Measurements from ENCODE around the gene ADAMTSL3.

The ADAMTSL3 gene

DNA sequence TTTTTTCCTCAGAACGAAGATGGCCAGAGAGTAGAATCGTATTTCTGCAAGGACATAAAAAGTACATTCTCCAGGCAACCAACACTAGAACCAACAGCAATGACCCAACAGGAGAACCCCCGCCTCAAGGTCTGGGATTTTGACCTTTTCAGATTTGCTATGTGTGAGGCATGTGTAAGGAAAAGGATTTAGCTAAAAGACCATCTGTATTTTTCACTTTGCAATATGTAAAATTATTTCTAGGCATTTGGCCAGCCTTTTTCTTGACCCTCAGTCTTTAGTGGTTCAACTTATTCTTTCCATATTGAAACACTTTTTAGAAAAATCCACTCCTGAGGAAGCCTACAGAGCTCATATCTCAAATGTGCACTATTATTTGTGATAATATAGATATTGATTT, 362.4 kb downstream of the ADAMTSL3 start:
- no peak for TF ChIP-seq POLR2AphosphoS5 (IDR thresholded peaks at IDR 0.05; ENCODE audit: low read depth, low read length)
- TF ChIP-seq, protein P1, sequence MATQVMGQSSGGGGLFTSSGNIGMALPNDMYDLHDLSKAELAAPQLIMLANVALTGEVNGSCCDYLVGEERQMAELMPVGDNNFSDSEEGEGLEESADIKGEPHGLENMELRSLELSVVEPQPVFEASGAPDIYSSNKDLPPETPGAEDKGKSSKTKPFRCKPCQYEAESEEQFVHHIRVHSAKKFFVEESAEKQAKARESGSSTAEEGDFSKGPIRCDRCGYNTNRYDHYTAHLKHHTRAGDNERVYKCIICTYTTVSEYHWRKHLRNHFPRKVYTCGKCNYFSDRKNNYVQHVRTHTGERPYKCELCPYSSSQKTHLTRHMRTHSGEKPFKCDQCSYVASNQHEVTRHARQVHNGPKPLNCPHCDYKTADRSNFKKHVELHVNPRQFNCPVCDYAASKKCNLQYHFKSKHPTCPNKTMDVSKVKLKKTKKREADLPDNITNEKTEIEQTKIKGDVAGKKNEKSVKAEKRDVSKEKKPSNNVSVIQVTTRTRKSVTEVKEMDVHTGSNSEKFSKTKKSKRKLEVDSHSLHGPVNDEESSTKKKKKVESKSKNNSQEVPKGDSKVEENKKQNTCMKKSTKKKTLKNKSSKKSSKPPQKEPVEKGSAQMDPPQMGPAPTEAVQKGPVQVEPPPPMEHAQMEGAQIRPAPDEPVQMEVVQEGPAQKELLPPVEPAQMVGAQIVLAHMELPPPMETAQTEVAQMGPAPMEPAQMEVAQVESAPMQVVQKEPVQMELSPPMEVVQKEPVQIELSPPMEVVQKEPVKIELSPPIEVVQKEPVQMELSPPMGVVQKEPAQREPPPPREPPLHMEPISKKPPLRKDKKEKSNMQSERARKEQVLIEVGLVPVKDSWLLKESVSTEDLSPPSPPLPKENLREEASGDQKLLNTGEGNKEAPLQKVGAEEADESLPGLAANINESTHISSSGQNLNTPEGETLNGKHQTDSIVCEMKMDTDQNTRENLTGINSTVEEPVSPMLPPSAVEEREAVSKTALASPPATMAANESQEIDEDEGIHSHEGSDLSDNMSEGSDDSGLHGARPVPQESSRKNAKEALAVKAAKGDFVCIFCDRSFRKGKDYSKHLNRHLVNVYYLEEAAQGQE (IDR thresholded peaks at IDR 0.05; ENCODE audit: insufficient read depth in 1 of 2, low read depth in 2 of 2, low read length in 2 of 2), result no peak
- no peak for TF ChIP-seq FOXP2 (optimal IDR thresholded peaks at IDR 0.05; ENCODE audit: borderline replicate concordance, extremely low read depth, extremely low read length, insufficient read depth)
- TF ChIP-seq SIN3A (IDR thresholded peaks at IDR 0.05; ENCODE audit: borderline replicate concordance, insufficient read depth, low read length), result no peak

DNA sequence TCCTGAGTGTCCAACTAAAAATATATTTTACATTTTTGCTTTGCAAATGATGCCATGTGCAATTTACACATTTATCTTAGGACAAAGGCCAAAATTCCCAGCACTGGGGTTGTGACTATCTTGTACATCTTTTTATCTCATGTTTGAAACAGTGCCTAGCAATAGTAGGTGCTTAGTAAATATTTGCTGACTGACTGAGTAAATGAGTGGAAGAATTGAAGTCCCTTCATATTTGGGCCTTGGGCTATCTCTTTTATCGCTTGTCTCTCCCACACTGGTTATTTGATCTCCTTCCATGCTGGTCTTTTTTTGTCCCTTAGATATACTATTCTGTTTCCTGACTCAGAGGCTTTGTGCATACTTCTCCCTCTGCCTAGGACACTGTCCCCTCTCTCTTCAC, 368.6 kb downstream of the ADAMTSL3 start:
- TF ChIP-seq FOXP2 (optimal IDR thresholded peaks at IDR 0.05; ENCODE audit: borderline replicate concordance, extremely low read depth, extremely low read length, insufficient read depth), result no peak

DNA sequence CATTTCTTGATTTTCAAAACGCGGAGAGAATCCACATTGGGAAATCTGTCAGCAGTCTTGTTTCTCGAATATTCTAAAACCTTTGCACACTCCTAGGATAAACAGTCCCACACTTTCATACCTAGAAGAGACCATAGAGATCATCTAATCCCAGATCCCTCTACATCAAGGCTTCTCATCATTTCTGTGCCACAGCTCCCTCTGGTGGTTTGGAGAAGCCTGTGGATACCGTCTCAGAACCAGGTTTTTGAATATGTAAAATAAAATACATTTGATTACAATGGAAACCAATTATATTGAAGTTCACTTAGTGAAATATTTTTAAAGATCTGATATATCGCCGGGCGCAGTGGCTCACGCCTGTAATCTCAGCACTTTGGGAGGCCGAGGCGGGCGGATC, 369.7 kb downstream of the ADAMTSL3 start:
- no peak for TF ChIP-seq FOXP2 (optimal IDR thresholded peaks at IDR 0.05; ENCODE audit: borderline replicate concordance, extremely low read depth, extremely low read length, insufficient read depth)
- TF ChIP-seq, protein P1 (IDR thresholded peaks at IDR 0.05; ENCODE audit: insufficient read depth in 1 of 2, low read depth in 2 of 2, low read length in 2 of 2), result no peak
- no peak for TF ChIP-seq SIN3A (IDR thresholded peaks at IDR 0.05; ENCODE audit: borderline replicate concordance, insufficient read depth, low read length)

DNA sequence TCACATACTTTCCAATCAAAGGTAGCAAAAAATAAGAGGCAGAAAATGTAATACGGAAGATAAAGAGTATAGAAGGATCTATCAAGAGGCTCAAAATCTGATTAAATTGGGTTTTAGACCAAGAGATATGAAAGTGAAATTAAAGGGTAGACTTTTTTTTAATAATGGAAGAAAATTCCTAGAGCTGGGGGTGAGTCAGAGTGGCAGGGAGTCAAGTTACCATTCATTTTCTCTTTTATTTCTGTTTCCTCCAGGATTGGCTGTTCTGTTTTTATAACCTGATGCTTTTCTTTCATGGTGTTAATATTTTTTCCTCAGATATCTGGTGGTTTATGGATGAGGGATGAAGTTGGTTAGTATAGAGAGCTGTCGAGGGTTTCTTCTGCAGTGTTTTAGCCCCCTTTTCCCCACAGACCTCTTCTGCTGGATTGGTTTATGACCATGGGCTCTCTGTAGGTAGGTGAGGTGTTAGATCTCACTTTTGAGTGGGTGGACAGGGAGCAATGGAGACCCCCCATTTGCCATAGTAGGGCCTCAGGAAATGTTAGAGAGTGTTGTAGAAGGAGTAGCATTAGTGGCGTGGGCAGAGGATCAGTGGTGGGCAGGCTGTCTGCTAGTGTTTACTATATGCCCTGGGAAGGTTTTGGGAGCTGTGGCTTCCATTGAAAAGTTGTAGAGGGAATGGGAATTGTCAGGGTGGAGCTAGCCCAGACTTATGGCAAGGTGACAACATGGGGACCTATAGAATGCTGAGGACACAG, 380.1 kb downstream of the ADAMTSL3 start:
- TF ChIP-seq POLR2AphosphoS5 (IDR thresholded peaks at IDR 0.05; ENCODE audit: low read depth, low read length), result no peak
- TF ChIP-seq SIN3A (IDR thresholded peaks at IDR 0.05; ENCODE audit: borderline replicate concordance, insufficient read depth, low read length), result no peak
- TF ChIP-seq TAF1 (IDR thresholded peaks at IDR 0.05; ENCODE audit: borderline replicate concordance, insufficient read depth, low read length), result no peak
- no peak for TF ChIP-seq FOXP2 (optimal IDR thresholded peaks at IDR 0.05; ENCODE audit: borderline replicate concordance, extremely low read depth, extremely low read length, insufficient read depth)
- TF ChIP-seq, protein P1 (IDR thresholded peaks at IDR 0.05; ENCODE audit: insufficient read depth in 1 of 2, low read depth in 2 of 2, low read length in 2 of 2), result no peak

DNA sequence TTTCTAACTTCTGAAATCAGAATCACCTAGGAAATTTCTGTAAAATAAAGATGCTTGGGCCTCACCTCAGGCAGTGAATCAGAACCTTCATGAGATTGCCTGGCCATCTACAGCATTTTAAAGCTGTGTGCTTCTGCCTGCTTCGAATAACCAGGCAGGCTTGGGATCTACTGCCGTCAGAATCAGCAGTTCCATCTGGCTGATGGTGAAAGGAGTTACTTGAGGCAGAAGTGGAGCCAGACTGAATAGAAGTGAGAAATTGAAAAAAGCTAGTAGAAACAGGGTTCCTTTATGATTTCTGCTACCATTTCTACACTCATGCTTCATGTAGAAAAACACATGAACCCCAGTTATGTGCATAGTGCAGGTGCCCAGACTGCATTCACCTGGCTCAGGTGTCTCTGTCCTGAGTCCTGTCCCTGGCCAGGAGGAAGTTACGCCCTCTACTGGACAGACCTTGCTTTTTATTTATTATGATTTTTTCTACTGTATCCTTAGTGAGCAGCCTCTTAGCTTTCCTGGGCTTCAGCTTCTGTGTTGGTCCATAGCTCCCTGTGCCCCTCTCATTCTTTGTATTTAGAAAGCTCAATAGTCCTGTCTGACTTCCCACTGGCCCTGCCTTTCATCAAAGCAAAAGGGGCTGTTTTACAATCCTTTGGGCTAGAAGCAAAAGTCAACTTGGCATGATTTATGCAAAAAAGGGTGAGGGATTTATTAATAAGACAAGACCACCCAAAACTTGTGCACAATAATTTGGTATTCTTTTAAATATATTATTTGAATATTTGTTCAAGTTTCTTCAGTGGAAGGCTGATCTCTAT, 380.9 kb downstream of the ADAMTSL3 start:
- TF ChIP-seq POLR2AphosphoS5 (IDR thresholded peaks at IDR 0.05; ENCODE audit: low read depth, low read length), result no peak

DNA sequence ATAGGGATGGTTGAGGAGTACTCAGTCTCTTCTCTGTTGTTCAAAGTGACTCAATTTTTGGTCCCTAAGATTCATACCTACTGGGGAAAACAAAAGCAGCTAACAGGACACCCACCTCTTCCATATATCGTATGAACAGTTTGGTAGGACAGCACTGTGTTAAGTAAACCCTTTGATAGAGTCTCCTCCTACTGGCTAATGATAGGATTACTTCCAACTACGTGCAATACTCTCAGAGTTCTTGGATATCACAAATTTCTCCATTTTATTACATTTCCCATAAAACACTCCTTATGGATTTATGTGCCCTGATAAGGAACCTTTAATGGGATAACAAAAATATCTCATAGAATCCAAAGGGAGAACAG, 381.5 kb downstream of the ADAMTSL3 start:
- no peak for TF ChIP-seq TAF1 (IDR thresholded peaks at IDR 0.05; ENCODE audit: borderline replicate concordance, insufficient read depth, low read length)
- TF ChIP-seq, protein P1 (IDR thresholded peaks at IDR 0.05; ENCODE audit: insufficient read depth in 1 of 2, low read depth in 2 of 2, low read length in 2 of 2), result no peak
- no peak for TF ChIP-seq FOXP2 (optimal IDR thresholded peaks at IDR 0.05; ENCODE audit: borderline replicate concordance, extremely low read depth, extremely low read length, insufficient read depth)
- no peak for TF ChIP-seq POLR2AphosphoS5 (IDR thresholded peaks at IDR 0.05; ENCODE audit: low read depth, low read length)
- no peak for TF ChIP-seq SIN3A (IDR thresholded peaks at IDR 0.05; ENCODE audit: borderline replicate concordance, insufficient read depth, low read length)

Measured in PFSK-1 (cell line).